Uterus (tissue), 4 donors: Measurements from ENCODE around the gene DNAH10. TPM values are rescaled to one million over a fixed set of nuclear protein-coding genes. Genes with fewer than 3 reads are reported as not detected.

ENCODE experiments used
- DNase-seq, 2 donors: peaks; one replicate each; pipeline ENCODE4 v3.0.0-alpha.2; 2019 to 2020
- H3K27ac ChIP-seq, 2 donors: fragments of 200-600 bp; sonication (generic); 1 replicate in 1 of 2; 2 replicates in 1 of 2; pipeline ENCODE4 v1.5.1; 2016 to 2018
- H3K27me3 ChIP-seq, 2 donors: fragments of 200-600 bp; sonication (generic); one replicate each; pipeline ENCODE4 v1.5.1; 2018 to 2019; ENCODE audit warnings: control low read depth in 1 of 2
- H3K36me3 ChIP-seq, 2 donors: fragments of 200-600 bp; sonication (generic); one replicate each; pipeline ENCODE4 v1.5.1; 2019; ENCODE audit warnings: control low read depth in 1 of 2
- H3K4me1 ChIP-seq, 2 donors: fragments of 200-600 bp; sonication (generic); one replicate each; pipeline ENCODE4 v1.5.1; 2018 to 2019; ENCODE audit warnings: control low read depth in 1 of 2
- H3K4me3 ChIP-seq, 2 donors: fragments of 200-600 bp; sonication (generic); 1 replicate in 1 of 2; 2 replicates in 1 of 2; pipeline ENCODE4 v1.5.1; 2018 to 2019; ENCODE audit warnings: mild to moderate bottlenecking in 1 of 2
- H3K9me3 ChIP-seq, 2 donors: fragments of 200-600 bp; sonication (generic); one replicate each; pipeline ENCODE4 v1.5.1; 2019; ENCODE audit warnings: control low read depth in 1 of 2
- CTCF ChIP-seq, 4 experiments: fragments of 200-600 bp in 2 of 4; fragments of 450-650 bp in 2 of 4; sonication (generic) in 2 of 4; IDR thresholded peaks; one replicate each; pipeline ENCODE4 v1.5.1; 2016 to 2019; ENCODE audit warnings: antibody characterized with exemption in 4 of 4, mild to moderate bottlenecking in 2 of 4, moderate library complexity in 1 of 4
- POLR2A ChIP-seq, 2 donors: fragments of 450-650 bp; IDR thresholded peaks; one replicate each; pipeline ENCODE4 v1.6.1; 2016; ENCODE audit warnings: antibody characterized with exemption in 2 of 2, mild to moderate bottlenecking in 1 of 2, moderate library complexity in 1 of 2
- intact Hi-C: fragments of 100-400 bp; cut with DNase I; formaldehyde crosslinking; loops from one replicate; pipeline ENCODE4 v1.15.1; 2023; ENCODE audit warnings: low total_unique reads
- total RNA-seq, 4 donors: library from RNA; depleted of rRNA in 3 of 4; stranded (reverse); fragments of >200 nt in 3 of 4; gene quantifications; one replicate each; pipeline versions ENCODE4 v1.1.0 to v1.2.4, GENCODE V29; 2014 to 2023
- donor health status: DM: yes; HTN: yes; CAD: no.

Gene DNAH10
- total RNA-seq, 4 donors from 2014 or later, result under 0.01 to 3.9 (median 1.1) TPM

- no peak for DNase-seq
- H3K4me1 ChIP-seq, result peaks cover 0 to 11% of the 10 kb centered on the region in 2 donors
- H3K4me3 ChIP-seq, result no peak overlapping the region
- H3K27me3 ChIP-seq, result peaks cover 0 to 5% of the 10 kb centered on the region in 2 donors
- TF ChIP-seq POLR2A (IDR thresholded peaks at IDR 0.05) (no peak), CTCF (IDR thresholded peaks at IDR 0.05) (no peak)
- intact Hi-C loops, result no loop called here
- no peaks in the 10 kb centered on the region for H3K9me3 ChIP-seq
- no peaks in the 10 kb centered on the region for H3K36me3 ChIP-seq
- H3K27ac ChIP-seq, result no peak overlapping the region
Observed at GRCh38 chr12:123760267-123760938, 1.7 kb upstream of the DNAH10 start.

- H3K27ac ChIP-seq, result no peak overlapping the region
- no peak for DNase-seq
- H3K9me3 ChIP-seq, result no peaks in the 10 kb centered on the region
- intact Hi-C loops, result no loop called here
- peaks cover 0 to 5% of the 10 kb centered on the region in 2 donors for H3K27me3 ChIP-seq
- peaks cover 0 to 11% of the 10 kb centered on the region in 2 donors for H3K4me1 ChIP-seq
- no peak for TF ChIP-seq CTCF (IDR thresholded peaks at IDR 0.05)
- no peak for TF ChIP-seq POLR2A (IDR thresholded peaks at IDR 0.05)
- H3K36me3 ChIP-seq, result no peaks in the 10 kb centered on the region
- no peak overlapping the region for H3K4me3 ChIP-seq
Observed at GRCh38 chr12:123762715-123763052, 583 bp downstream of the DNAH10 start.

- H3K36me3 ChIP-seq, result no peaks in the 10 kb centered on the region
- H3K27ac ChIP-seq, result no peak overlapping the region
- intact Hi-C loops, result no loop called here
- peaks cover 0 to 11% of the 10 kb centered on the region in 2 donors for H3K4me1 ChIP-seq
- no peak overlapping the region for H3K4me3 ChIP-seq
- no peak for DNase-seq
- TF ChIP-seq POLR2A (IDR thresholded peaks at IDR 0.05), result no peak
- TF ChIP-seq CTCF (IDR thresholded peaks at IDR 0.05), result no peak
- peaks cover 0 to 5% of the 10 kb centered on the region in 2 donors for H3K27me3 ChIP-seq
- H3K9me3 ChIP-seq, result no peaks in the 10 kb centered on the region
Observed at GRCh38 chr12:123763093-123763492, 992 bp downstream of the DNAH10 start.

GRCh38 chr12:123764109-123764508 is 2.0 kb downstream of the DNAH10 start:
- no peak for DNase-seq
- peaks cover 0 to 5% of the 10 kb centered on the region in 2 donors for H3K27me3 ChIP-seq
- no peaks in the 10 kb centered on the region for H3K36me3 ChIP-seq
- H3K4me1 ChIP-seq, result peaks cover 0 to 11% of the 10 kb centered on the region in 2 donors
- no peak overlapping the region for H3K4me3 ChIP-seq
- no peak for TF ChIP-seq CTCF (IDR thresholded peaks at IDR 0.05)
- TF ChIP-seq POLR2A (IDR thresholded peaks at IDR 0.05), result no peak
- no peaks in the 10 kb centered on the region for H3K9me3 ChIP-seq
- H3K27ac ChIP-seq, result no peak overlapping the region
- intact Hi-C loops, result no loop called here

- intact Hi-C loops, result no loop called here
- Histone ChIP-seq H3K36me3 (no peaks in the 10 kb centered on the region), H3K4me1 (peaks cover 0 to 11% of the 10 kb centered on the region in 2 donors), H3K9me3 (no peaks in the 10 kb centered on the region), H3K27me3 (peaks cover 0 to 5% of the 10 kb centered on the region in 2 donors), H3K4me3 (no peak overlapping the region), H3K27ac (no peak overlapping the region)
- DNase-seq, result no peak
- TF ChIP-seq POLR2A (IDR thresholded peaks at IDR 0.05) (no peak), CTCF (IDR thresholded peaks at IDR 0.05) (no peak)
Observed at GRCh38 chr12:123765504-123766035, 3.5 kb downstream of the DNAH10 start.
